HG03460 (cell line): Measurements from ENCODE around the gene SIGLEC6.

Experiments used
- ATAC-seq: cut with Tn5 transposase; IDR thresholded peaks from one replicate; pipeline ENCODE4 v1.9.1; 2021; ENCODE audit not compliant: unreplicated experiment

SIGLEC6 gene

GRCh38 chr19:51548891-51549305 is 17.4 kb upstream of the SIGLEC6 start:
- no peak for ATAC-seq

GRCh38 chr19:51548213-51548651 is 16.8 kb upstream of the SIGLEC6 start:
- no peak for ATAC-seq

- ATAC-seq: no peak
Measured at GRCh38 chr19:51547397-51548212, 16.1 kb upstream of the SIGLEC6 start.

- ATAC-seq: no peak
Measured at GRCh38 chr19:51546650-51547396, 15.4 kb upstream of the SIGLEC6 start.

- no peak for ATAC-seq
Measured at GRCh38 chr19:51546107-51546649, 14.7 kb upstream of the SIGLEC6 start.

- ATAC-seq: no peak
Measured at GRCh38 chr19:51544038-51544437, 12.6 kb upstream of the SIGLEC6 start.

- ATAC-seq: no peak
Measured at GRCh38 chr19:51542699-51543098, 11.2 kb upstream of the SIGLEC6 start.

- ATAC-seq: no peak
Measured at GRCh38 chr19:51541458-51542357, 10.2 kb upstream of the SIGLEC6 start.

GRCh38 chr19:51539821-51540366 is 8.4 kb upstream of the SIGLEC6 start:
- ATAC-seq: no peak

GRCh38 chr19:51535535-51535934 is 4.1 kb upstream of the SIGLEC6 start:
- ATAC-seq: no peak

- no peak for ATAC-seq
Measured at GRCh38 chr19:51530616-51531015, 854 bp downstream of the SIGLEC6 start.

GRCh38 chr19:51529301-51529700 is 2.2 kb downstream of the SIGLEC6 start:
- ATAC-seq: no peak

- no peak for ATAC-seq
Measured at GRCh38 chr19:51525651-51526050, 5.8 kb downstream of the SIGLEC6 start.

GRCh38 chr19:51524666-51525264 is 6.7 kb downstream of the SIGLEC6 start:
- no peak for ATAC-seq

- no peak for ATAC-seq
Measured at GRCh38 chr19:51521781-51522180, 9.7 kb downstream of the SIGLEC6 start.

GRCh38 chr19:51521357-51521756 is 10.1 kb downstream of the SIGLEC6 start:
- ATAC-seq: no peak

- no peak for ATAC-seq
Measured at GRCh38 chr19:51520728-51521127, 10.7 kb downstream of the SIGLEC6 start.

GRCh38 chr19:51514866-51515481 is 16.5 kb downstream of the SIGLEC6 start:
- ATAC-seq: no peak

- ATAC-seq: no peak
Measured at GRCh38 chr19:51513968-51514367, 17.5 kb downstream of the SIGLEC6 start.

- no peak for ATAC-seq
Measured at GRCh38 chr19:51511353-51511752, 20.1 kb downstream of the SIGLEC6 start.
